ENCODE results near the gene ANTXR2. TPM values are rescaled to one million over a fixed set of nuclear protein-coding genes. Genes with fewer than 3 reads are reported as not detected.

Gene ANTXR2
- total and polyA plus RNA-seq, 2 of the 13 experiments (the other 11 are each of a cell fraction or from before 2014, with no cell fraction given) = 4.6 to 14.5 TPM

- no peak overlapping the region for H2AFZ ChIP-seq (ENCODE audit: low read length)
- no peak overlapping the region for H3K9ac ChIP-seq (ENCODE audit: insufficient read depth, low read depth, low read length)
- H3K27me3 ChIP-seq (ENCODE audit: control insufficient read depth in 1 of 2, insufficient read depth in 2 of 2, low read length in 2 of 2) = no peaks in the 10 kb centered on the region; a peak in 2 of 5 replicates
- H3K27ac ChIP-seq (ENCODE audit: extremely low read length, insufficient read depth, low read length) = no peak overlapping the region
- H3K79me2 ChIP-seq (ENCODE audit: insufficient read depth, low read length) = no peaks in the 10 kb centered on the region
- no peaks in the 10 kb centered on the region for H3K36me3 ChIP-seq (replicated peaks in 1 of 2; ENCODE audit: control insufficient read depth in 1 of 2, insufficient read depth in 2 of 2, low read length in 2 of 2)
- no peak for DNase-seq (ENCODE audit: low spot score)
- H3K4me2 ChIP-seq (ENCODE audit: low read depth, low read length) = no peak overlapping the region
- intact Hi-C loops (cut with micrococcal nuclease; ENCODE audit: unreplicated experiment) (no loop called here), in situ Hi-C loops (cut with HindIII; ENCODE audit: extremely low pct_ligation_motif_present, low pct_unique_long_range_greater_than_20kb) (no loop called here)
- H3K4me3 ChIP-seq (replicated peaks in 1 of 3; ENCODE audit: insufficient read depth in 1 of 3, low read depth in 2 of 3, low read length in 3 of 3) = no peak overlapping the region
- no peaks in the 10 kb centered on the region for H3K9me3 ChIP-seq (ENCODE audit: low read length)
- no peak for ATAC-seq
- under 1% methylated on average over 3 of the region's 3 CpGs for WGBS (ENCODE audit: low lambda C conversion rate)
- no peaks in the 10 kb centered on the region for H3K4me1 ChIP-seq (ENCODE audit: insufficient read depth, low read length)
- no TSS peak for BruUV-seq (replicated peaks)
- no peak for FAIRE-seq
- no peaks in the 10 kb centered on the region for H4K20me1 ChIP-seq (ENCODE audit: insufficient read depth, low read length)
- TF ChIP-seq ZNF18 (CRISPR knock-in tag; IDR thresholded peaks at IDR 0.05; ENCODE audit: insufficient replicate concordance) = no peak
- no peak for TF ChIP-seq ZNF121 (CRISPR knock-in tag; IDR thresholded peaks at IDR 0.05)
- TF ChIP-seq ATRX (CRISPR knock-in tag; IDR thresholded peaks at IDR 0.05; ENCODE audit: borderline replicate concordance) = no peak
- TF ChIP-seq ZNF234 (CRISPR knock-in tag; conservative IDR thresholded peaks at IDR 0.05) = no peak
- no peak for TF ChIP-seq CEBPB (IDR thresholded peaks at IDR 0.05; ENCODE audit: borderline replicate concordance, low read depth, low read length)
- TF ChIP-seq ZBTB44 (CRISPR knock-in tag; IDR thresholded peaks at IDR 0.05) = no peak
- no peak for TF ChIP-seq PITX1 (CRISPR knock-in tag; IDR thresholded peaks at IDR 0.05)
- TF ChIP-seq MEIS1 (CRISPR knock-in tag; IDR thresholded peaks at IDR 0.05; ENCODE audit: borderline replicate concordance) = no peak
- no peak for TF ChIP-seq NCOR1 (IDR thresholded peaks at IDR 0.05; ENCODE audit: borderline replicate concordance, low read length)
- no peak for TF ChIP-seq ZNF572 (CRISPR knock-in tag; IDR thresholded peaks at IDR 0.05)
- TF ChIP-seq AKAP8 (CRISPR knock-in tag; IDR thresholded peaks at IDR 0.05) = no peak
- no peak for TF ChIP-seq ZNF841 (CRISPR knock-in tag; IDR thresholded peaks at IDR 0.05; ENCODE audit: borderline replicate concordance)
- no peak for TF ChIP-seq ATM (IDR thresholded peaks at IDR 0.05; ENCODE audit: borderline replicate concordance)
- TF ChIP-seq SPEN (CRISPR knock-in tag; IDR thresholded peaks at IDR 0.05; ENCODE audit: low read depth) = no peak
- TF ChIP-seq ZHX1 (CRISPR knock-in tag; IDR thresholded peaks at IDR 0.05; ENCODE audit: low read depth) = no peak
- TF ChIP-seq CHCHD3 (CRISPR knock-in tag; IDR thresholded peaks at IDR 0.05) = no peak
- no peak for TF ChIP-seq FOXK1 (CRISPR knock-in tag; IDR thresholded peaks at IDR 0.05; ENCODE audit: borderline replicate concordance, low read depth)
- no peak for TF ChIP-seq ZNF24 (IDR thresholded peaks at IDR 0.05)
- ChIA-PET POLR2A (no interaction called here), CTCF (ENCODE audit: low intra/inter-chr PET ratio, low total read pairs) (no interaction called here)
Measured at GRCh38 chr4:80093563-80093962, 20.5 kb upstream of the ANTXR2 start.

All from HepG2 (cell line).